Measurements from ENCODE around the gene ZNF831. TPM values are rescaled to one million over a fixed set of nuclear protein-coding genes. Genes with fewer than 3 reads are reported as not detected.

ZNF831 gene
- total RNA-seq, 2 donors from 2014 or later = 0.20 to 0.27 TPM

DNA sequence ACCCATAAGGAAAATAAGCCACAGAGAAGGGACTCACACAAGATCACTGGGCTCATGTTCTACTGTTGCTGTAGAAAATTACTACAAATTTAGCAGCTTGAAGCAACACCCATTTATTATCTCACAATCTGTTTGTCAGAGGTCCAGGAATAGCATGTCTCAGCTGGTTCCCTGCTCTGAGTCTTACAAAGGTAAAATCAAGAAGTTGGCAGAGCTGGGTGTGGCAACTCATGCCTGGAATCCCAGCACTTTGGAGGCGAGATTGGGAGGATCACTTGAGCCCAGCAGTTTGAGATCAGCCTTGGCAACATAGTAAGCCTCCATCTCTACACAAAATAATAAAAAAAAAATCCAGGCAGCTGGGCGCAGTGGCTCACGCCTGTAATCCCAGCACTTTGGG, 28.5 kb upstream of the ZNF831 start:
- no peaks in the 10 kb centered on the region for H3K36me3 ChIP-seq
- DNase-seq = no peak
- intact Hi-C loops (cut with DNase I) = no loop called here
- no peak overlapping the region for H3K4me3 ChIP-seq
- TF ChIP-seq, protein P1, sequence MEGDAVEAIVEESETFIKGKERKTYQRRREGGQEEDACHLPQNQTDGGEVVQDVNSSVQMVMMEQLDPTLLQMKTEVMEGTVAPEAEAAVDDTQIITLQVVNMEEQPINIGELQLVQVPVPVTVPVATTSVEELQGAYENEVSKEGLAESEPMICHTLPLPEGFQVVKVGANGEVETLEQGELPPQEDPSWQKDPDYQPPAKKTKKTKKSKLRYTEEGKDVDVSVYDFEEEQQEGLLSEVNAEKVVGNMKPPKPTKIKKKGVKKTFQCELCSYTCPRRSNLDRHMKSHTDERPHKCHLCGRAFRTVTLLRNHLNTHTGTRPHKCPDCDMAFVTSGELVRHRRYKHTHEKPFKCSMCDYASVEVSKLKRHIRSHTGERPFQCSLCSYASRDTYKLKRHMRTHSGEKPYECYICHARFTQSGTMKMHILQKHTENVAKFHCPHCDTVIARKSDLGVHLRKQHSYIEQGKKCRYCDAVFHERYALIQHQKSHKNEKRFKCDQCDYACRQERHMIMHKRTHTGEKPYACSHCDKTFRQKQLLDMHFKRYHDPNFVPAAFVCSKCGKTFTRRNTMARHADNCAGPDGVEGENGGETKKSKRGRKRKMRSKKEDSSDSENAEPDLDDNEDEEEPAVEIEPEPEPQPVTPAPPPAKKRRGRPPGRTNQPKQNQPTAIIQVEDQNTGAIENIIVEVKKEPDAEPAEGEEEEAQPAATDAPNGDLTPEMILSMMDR (IDR thresholded peaks at IDR 0.05) = no peak
- H3K4me1 ChIP-seq = no peaks in the 10 kb centered on the region
- no peak overlapping the region for H3K9ac ChIP-seq (ENCODE audit: low read depth in 2 of 2, low read length in 2 of 2)
- no peaks in the 10 kb centered on the region for H3K27me3 ChIP-seq
- no peaks in the 10 kb centered on the region for H3K9me3 ChIP-seq
- no peak overlapping the region for H3K27ac ChIP-seq

DNA sequence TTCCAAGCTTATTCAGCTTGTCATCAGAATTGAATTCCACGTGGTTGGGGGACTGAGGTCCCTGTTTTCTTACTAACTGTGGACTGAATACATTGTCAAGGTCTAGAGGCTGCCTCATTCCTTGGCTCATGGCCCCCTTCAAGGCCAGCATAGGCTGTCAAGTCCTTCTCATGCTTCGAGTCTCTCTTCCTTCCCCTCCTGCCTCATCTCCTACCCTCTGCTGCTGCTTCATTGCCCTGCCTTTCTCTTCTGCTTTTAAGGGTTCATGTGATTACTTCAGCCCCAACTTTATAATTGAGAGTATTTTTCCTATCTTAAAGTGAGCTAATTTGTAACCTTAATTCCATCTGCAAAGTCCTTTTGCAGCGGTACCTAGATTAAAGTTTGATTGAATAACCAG, 27.6 kb upstream of the ZNF831 start:
- no peak overlapping the region for H3K9ac ChIP-seq (ENCODE audit: low read depth in 2 of 2, low read length in 2 of 2)

DNA sequence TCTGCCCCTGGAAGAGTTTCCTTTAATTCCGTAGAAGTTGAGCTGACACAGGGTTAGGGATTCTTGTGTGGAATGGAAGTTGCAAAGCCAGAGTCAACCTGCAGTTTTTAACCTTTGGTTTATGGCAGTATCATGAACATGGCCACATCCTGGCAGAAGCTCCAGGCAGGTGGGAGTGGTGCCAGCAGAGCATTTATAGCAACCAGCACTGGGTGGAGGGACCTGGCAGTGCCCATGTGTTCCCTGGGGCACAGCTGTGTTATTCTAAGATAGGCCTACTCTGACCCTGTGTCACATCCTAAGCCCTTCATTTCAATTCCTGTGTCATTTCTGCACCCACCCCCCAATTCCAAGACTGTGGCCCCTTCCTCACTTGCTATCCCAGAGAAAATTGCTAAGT, 26.1 kb upstream of the ZNF831 start:
- Histone ChIP-seq H3K27ac (no peak overlapping the region), H3K9ac (ENCODE audit: low read depth in 2 of 2, low read length in 2 of 2) (no peak overlapping the region), H3K4me1 (no peaks in the 10 kb centered on the region), H3K27me3 (no peaks in the 10 kb centered on the region), H3K4me3 (no peak overlapping the region), H3K9me3 (no peaks in the 10 kb centered on the region), H3K36me3 (no peaks in the 10 kb centered on the region)
- TF ChIP-seq, protein P1 (IDR thresholded peaks at IDR 0.05) = no peak
- DNase-seq = peak; percentile 94
- intact Hi-C loops (cut with DNase I) = no loop called here

More for the DNA sequence above, 27.6 kb upstream of the ZNF831 start:
- no peaks in the 10 kb centered on the region for H3K4me1 ChIP-seq
- no peaks in the 10 kb centered on the region for H3K36me3 ChIP-seq
- no peaks in the 10 kb centered on the region for H3K9me3 ChIP-seq
- no peak for DNase-seq
- H3K27me3 ChIP-seq = no peaks in the 10 kb centered on the region
- H3K4me3 ChIP-seq = no peak overlapping the region
- intact Hi-C loops (cut with DNase I) = no loop called here
- H3K27ac ChIP-seq = no peak overlapping the region
- TF ChIP-seq, protein P1 (IDR thresholded peaks at IDR 0.05) = no peak

DNA sequence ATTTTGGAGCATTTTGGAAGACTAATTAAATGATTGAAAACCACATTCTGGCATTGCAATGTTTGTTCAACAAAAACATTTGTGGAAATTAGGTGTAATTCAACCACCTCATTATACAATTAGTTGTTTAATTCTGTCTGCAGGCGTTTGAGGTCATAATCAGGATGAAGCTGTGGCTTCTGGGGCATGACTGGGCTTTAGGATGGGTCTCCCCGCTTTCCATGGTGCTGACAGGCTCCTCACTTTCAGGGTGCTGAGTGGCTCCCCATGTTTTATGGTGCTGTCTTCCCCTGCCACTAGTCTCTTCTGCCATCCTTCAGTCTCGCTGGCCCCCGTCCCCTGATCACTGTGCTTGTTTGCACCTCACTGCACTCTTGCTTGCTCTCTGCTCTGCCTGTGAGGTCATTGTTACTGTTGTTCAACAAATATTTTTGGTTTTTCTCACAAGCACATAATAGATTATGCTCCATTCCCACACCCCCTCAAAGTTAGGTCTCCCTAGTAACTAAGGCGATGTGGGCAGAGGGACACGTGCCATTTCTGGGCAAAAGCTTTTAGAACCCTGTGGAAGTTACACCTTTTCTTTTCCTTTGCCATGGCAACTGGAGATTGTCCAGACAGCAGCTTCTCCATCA, 25.4 kb upstream of the ZNF831 start:
- no peaks in the 10 kb centered on the region for H3K36me3 ChIP-seq
- no peaks in the 10 kb centered on the region for H3K27me3 ChIP-seq
- TF ChIP-seq, protein P1 (IDR thresholded peaks at IDR 0.05) = no peak
- no peaks in the 10 kb centered on the region for H3K9me3 ChIP-seq
- no peak overlapping the region for H3K27ac ChIP-seq
- intact Hi-C loops (cut with DNase I) = no loop called here
- H3K4me3 ChIP-seq = no peak overlapping the region
- no peaks in the 10 kb centered on the region for H3K4me1 ChIP-seq
- DNase-seq = no peak
- H3K9ac ChIP-seq (ENCODE audit: low read depth in 2 of 2, low read length in 2 of 2) = no peak overlapping the region

DNA sequence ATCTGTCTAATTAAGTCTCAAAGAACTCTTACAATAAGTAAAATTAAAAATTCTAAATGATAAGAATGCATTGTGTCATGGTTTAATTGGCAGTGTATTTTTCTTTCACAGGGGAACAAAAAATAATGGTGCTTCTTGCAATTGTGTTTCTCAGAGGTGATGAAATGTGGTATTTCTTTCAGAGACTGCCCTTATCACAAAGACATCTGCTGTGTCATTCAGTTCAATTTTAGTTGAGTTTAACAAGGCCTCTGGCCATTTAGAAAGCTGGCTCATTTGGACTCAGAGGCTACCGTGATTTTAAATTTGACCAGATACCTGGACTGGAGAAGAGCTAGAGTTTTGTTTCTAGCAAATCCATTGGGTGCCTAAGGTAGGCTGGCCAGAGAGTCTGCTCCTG, 23.6 kb upstream of the ZNF831 start:
- H3K27ac ChIP-seq = no peak overlapping the region
- DNase-seq = no peak
- no peaks in the 10 kb centered on the region for H3K36me3 ChIP-seq
- no peak overlapping the region for H3K9ac ChIP-seq (ENCODE audit: low read depth in 2 of 2, low read length in 2 of 2)
- TF ChIP-seq, protein P1 (IDR thresholded peaks at IDR 0.05) = no peak
- no peaks in the 10 kb centered on the region for H3K27me3 ChIP-seq
- H3K9me3 ChIP-seq = no peaks in the 10 kb centered on the region
- H3K4me3 ChIP-seq = no peak overlapping the region
- intact Hi-C loops (cut with DNase I) = loop anchor here (5.0 kb wide), 1 partner anchor 37 kb away; no protein-coding TSS in a partner anchor
- no peaks in the 10 kb centered on the region for H3K4me1 ChIP-seq
